CD4-positive, alpha-beta memory T cell (primary cell): ENCODE results near the gene MRPS11. TPM values are rescaled to one million over a fixed set of nuclear protein-coding genes. Genes with fewer than 3 reads are reported as not detected.
"Not testable (repeated sequence)": the region's sequence is repeated elsewhere in the genome, so short reads cannot be mapped to it uniquely, and the experiment has no call there.

Experiments used
- CTCF ChIA-PET: fragments of 350-600 bp; sonication (Branson Sonifier 250); formaldehyde crosslinking; loops from one replicate; lab custom pipeline; 2021; ENCODE audit warnings: inconsistent platforms; ENCODE audit not compliant: partially characterized antibody; lab: Charles Lee
- POLR2A ChIA-PET: fragments of 350-600 bp; sonication (Branson Sonifier 250); formaldehyde crosslinking; loops from one replicate; lab custom pipeline; 2021; ENCODE audit not compliant: partially characterized antibody; lab: Charles Lee
- DNase-seq, 5 donors: peaks; one replicate each; pipeline versions ENCODE4 v3.0.0 to v3.0.0-alpha.2; 2020 to 2022; ENCODE audit warnings: mixed read lengths in 1 of 5
- H3K27ac ChIP-seq: one replicate; pipeline ENCODE4 v1.7.0; 2013; ENCODE audit warnings: low read depth, low read length
- H3K27me3 ChIP-seq: 2 replicates; pipeline ENCODE4 v1.7.0; 2013; ENCODE audit warnings: mild to moderate bottlenecking, low read length, moderate library complexity; ENCODE audit not compliant: insufficient read depth
- H3K36me3 ChIP-seq: 2 replicates; pipeline ENCODE4 v1.7.0; 2013; ENCODE audit warnings: mild to moderate bottlenecking, low read length, moderate library complexity; ENCODE audit not compliant: insufficient read depth
- H3K4me1 ChIP-seq: 2 replicates; pipeline ENCODE4 v1.7.0; 2013; ENCODE audit warnings: mild to moderate bottlenecking, low read length, moderate library complexity; ENCODE audit not compliant: insufficient read depth
- H3K4me3 ChIP-seq, 2 donors: one replicate each; pipeline ENCODE4 v1.7.0; 2013; ENCODE audit warnings: low read length in 2 of 2, mild to moderate bottlenecking in 1 of 2
- H3K9me3 ChIP-seq, 2 donors: one replicate each; pipeline ENCODE4 v1.7.0; 2013; ENCODE audit warnings: low read length in 2 of 2, control low read depth in 1 of 2; ENCODE audit not compliant: control insufficient read depth in 1 of 2
- H3K27ac Mint-ChIP-seq, 7 donors: one replicate each; pipeline ENCODE4 v1.8.0; 2020 to 2021; ENCODE audit warnings: mixed read lengths in 7 of 7, mild to moderate bottlenecking in 6 of 7, inconsistent platforms in 3 of 7, moderate library complexity in 3 of 7
- H3K27me3 Mint-ChIP-seq, 2 donors: one replicate each; pipeline ENCODE4 v1.8.0; 2020 to 2021; ENCODE audit warnings: mixed read lengths in 2 of 2
- H3K36me3 Mint-ChIP-seq, 2 donors: one replicate each; pipeline ENCODE4 v1.8.0; 2020 to 2021; ENCODE audit warnings: mixed read lengths in 2 of 2, inconsistent platforms in 1 of 2, mild to moderate bottlenecking in 1 of 2
- H3K4me1 Mint-ChIP-seq, 4 donors: one replicate each; pipeline ENCODE4 v1.8.0; 2020 to 2021; ENCODE audit warnings: mixed read lengths in 4 of 4, mild to moderate bottlenecking in 1 of 4
- H3K4me3 Mint-ChIP-seq, 8 donors: one replicate each; pipeline ENCODE4 v1.8.0; 2020 to 2021; ENCODE audit warnings: mixed read lengths in 8 of 8, mild to moderate bottlenecking in 7 of 8, moderate library complexity in 6 of 8, inconsistent platforms in 3 of 8
- H3K9me3 Mint-ChIP-seq, 8 donors: one replicate each; pipeline ENCODE4 v1.8.0; 2020 to 2021; ENCODE audit warnings: mixed read lengths in 8 of 8, mild to moderate bottlenecking in 5 of 8, inconsistent platforms in 3 of 8, moderate library complexity in 1 of 8
- intact Hi-C: fragments of 100-400 bp; cut with micrococcal nuclease; formaldehyde crosslinking; loops from one replicate; pipeline ENCODE4 v1.15.1; 2023
- polyA plus RNA-seq, 2 donors: library from polyadenylated mRNA; unstranded; fragments of 300-500 nt; fragmentation: Illumina TruSeq; gene quantifications; one replicate each; pipeline ENCODE4 v1.2.3, GENCODE V29; 2021
- total RNA-seq, 2 experiments: library from RNA; stranded (reverse); gene quantifications; one replicate each; pipeline ENCODE4 v1.2.3, GENCODE V29; 2021

MRPS11 gene
- total and polyA plus RNA-seq, 4 experiments from 2014 or later, result 27.5 to 63.1 (median 42.6) TPM

DNA sequence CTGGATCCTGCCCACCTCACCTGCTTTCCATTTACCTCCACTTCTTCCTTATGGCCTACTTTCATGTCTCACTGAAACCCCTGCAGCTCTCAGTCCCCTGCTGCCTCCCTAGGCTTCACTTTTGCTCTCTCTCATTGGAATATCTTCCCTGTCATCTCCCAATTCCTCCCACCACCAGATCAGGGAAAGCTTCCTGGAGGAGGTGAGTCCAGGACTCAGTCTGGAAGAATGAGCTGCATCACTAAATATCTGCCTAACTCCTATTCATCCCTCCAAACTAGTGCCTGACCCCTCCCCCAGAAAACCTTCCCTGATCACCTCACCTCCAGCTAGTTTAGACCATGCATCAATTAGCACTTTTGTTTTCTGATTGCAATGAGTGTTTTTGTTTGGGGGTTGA is 37.5 kb upstream of the MRPS11 start:
- no peak overlapping the region for H3K4me3 ChIP-seq
- no peaks in the 10 kb centered on the region for H3K9me3 Mint-ChIP-seq
- CTCF ChIA-PET, result no interaction called here
- H3K4me3 Mint-ChIP-seq, result no peak overlapping the region
- no peak overlapping the region for H3K27ac Mint-ChIP-seq
- no peaks in the 10 kb centered on the region for H3K36me3 ChIP-seq
- no peak for DNase-seq
- no peaks in the 10 kb centered on the region for H3K4me1 Mint-ChIP-seq
- H3K27me3 ChIP-seq, result no peaks in the 10 kb centered on the region
- H3K9me3 ChIP-seq, result no peaks in the 10 kb centered on the region
- H3K27me3 Mint-ChIP-seq, result peaks cover 11 to 31% of the 10 kb centered on the region in 2 donors
- intact Hi-C loops, result no loop called here
- POLR2A ChIA-PET, result no interaction called here
- no peaks in the 10 kb centered on the region for H3K4me1 ChIP-seq
- H3K27ac ChIP-seq, result no peak overlapping the region
- no peaks in the 10 kb centered on the region for H3K36me3 Mint-ChIP-seq

DNA sequence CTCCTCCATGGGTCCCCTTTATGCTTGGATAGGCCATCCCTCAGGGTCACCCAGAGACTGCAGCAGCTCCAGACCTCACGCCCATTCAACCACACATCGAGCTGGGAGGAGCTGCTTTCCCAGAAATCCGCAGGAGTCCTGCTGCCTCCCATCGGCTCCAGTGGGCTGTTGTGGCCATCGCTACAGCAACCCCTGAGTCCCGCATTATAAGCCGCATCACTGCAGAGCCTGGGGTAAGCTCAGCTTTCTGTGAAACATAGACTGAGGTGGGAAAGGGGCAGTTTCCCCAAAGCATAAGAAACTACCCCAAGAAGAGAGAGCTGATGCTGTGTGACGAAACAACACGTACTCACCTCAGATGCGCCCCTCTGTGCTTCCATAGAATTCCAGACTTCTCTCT is 36.1 kb upstream of the MRPS11 start:
- Histone ChIP-seq H3K4me1 (no peaks in the 10 kb centered on the region), H3K27me3 (no peaks in the 10 kb centered on the region), H3K27ac (no peak overlapping the region), H3K9me3 (no peaks in the 10 kb centered on the region), H3K4me3 (no peak overlapping the region), H3K36me3 (no peaks in the 10 kb centered on the region)
- H3K27me3 Mint-ChIP-seq, result peaks cover 12 to 29% of the 10 kb centered on the region in 2 donors
- no peaks in the 10 kb centered on the region for H3K9me3 Mint-ChIP-seq
- CTCF ChIA-PET, result no interaction called here
- intact Hi-C loops, result no loop called here
- H3K4me1 Mint-ChIP-seq, result no peaks in the 10 kb centered on the region
- H3K27ac Mint-ChIP-seq, result no peak overlapping the region
- no peak for DNase-seq
- no peak overlapping the region for H3K4me3 Mint-ChIP-seq
- POLR2A ChIA-PET, result no interaction called here
- no peaks in the 10 kb centered on the region for H3K36me3 Mint-ChIP-seq

DNA sequence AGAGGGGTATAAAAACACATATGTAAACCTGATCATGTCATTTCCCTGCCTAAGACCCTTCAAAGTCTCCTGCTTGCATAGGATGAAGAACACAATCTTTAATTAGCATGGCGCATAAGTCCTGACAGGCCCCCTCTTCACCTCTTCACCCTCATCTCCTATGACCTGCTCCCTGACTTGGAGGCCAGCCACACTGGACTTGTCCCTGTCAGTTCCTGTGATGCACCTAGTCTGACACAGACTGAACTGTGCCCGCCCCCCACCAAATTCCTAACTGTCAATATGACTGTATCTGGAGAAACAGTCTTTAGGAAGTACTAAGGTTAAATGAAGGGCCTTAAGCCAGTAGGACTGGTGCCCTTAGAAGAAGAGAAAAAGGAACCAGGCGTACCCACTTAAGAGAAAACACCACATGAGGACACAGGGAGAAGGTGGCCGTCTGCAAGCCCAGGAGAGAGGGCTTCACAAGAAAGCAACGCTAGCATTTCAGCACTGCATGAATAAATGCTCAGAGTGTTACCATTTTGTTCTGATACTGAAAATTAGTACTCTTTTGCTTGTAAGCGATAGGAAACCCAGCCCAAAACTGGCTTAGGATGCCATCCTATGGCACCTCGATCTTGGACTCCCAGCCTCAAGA is 34.3 kb upstream of the MRPS11 start:
- Mint-ChIP-seq H3K9me3 (peaks cover 0 to 1% (median 0%) of the 10 kb centered on the region in 8 donors), H3K4me3 (no peak overlapping the region), H3K27me3 (peaks cover 19 to 27% of the 10 kb centered on the region in 2 donors), H3K27ac (no peak overlapping the region), H3K36me3 (no peaks in the 10 kb centered on the region), H3K4me1 (no peaks in the 10 kb centered on the region)
- ChIA-PET CTCF (no interaction called here), POLR2A (no interaction called here)
- Histone ChIP-seq H3K4me3 (no peak overlapping the region), H3K27me3 (peaks cover 4% of the 10 kb centered on the region), H3K27ac (no peak overlapping the region), H3K36me3 (no peaks in the 10 kb centered on the region), H3K4me1 (no peaks in the 10 kb centered on the region), H3K9me3 (no peaks in the 10 kb centered on the region)
- intact Hi-C loops, result no loop called here
- DNase-seq, result no peak

DNA sequence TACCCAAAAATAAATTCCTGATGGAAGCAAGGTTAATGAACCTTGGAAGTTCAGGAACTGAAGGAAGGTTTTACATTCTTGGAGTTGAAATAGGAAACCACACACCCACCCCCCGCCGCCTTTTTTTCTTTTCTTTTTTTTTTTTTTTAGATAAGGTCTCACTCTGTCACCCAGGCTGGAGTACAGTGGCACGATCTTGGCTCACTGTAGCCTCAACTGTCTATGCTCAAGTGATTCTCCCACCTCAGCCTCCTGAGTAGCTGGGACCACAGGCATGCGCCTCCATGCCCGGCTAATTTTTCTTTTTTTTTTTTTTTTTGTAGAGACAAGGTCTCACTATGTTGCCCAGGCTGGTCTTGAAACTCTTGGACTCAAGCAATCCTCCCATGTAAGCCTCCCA is 33.4 kb upstream of the MRPS11 start:
- H3K4me1 Mint-ChIP-seq, H3K27me3 ChIP-seq, CTCF ChIA-PET, DNase-seq, intact Hi-C loops, H3K4me3 ChIP-seq, H3K36me3 Mint-ChIP-seq, POLR2A ChIA-PET, H3K36me3 ChIP-seq, H3K4me1 ChIP-seq, H3K4me3 Mint-ChIP-seq, H3K9me3 Mint-ChIP-seq, H3K27ac Mint-ChIP-seq, H3K27ac ChIP-seq, H3K9me3 ChIP-seq: not testable (repeated sequence)
- peaks cover 21 to 30% of the 10 kb centered on the region in 2 donors for H3K27me3 Mint-ChIP-seq

DNA sequence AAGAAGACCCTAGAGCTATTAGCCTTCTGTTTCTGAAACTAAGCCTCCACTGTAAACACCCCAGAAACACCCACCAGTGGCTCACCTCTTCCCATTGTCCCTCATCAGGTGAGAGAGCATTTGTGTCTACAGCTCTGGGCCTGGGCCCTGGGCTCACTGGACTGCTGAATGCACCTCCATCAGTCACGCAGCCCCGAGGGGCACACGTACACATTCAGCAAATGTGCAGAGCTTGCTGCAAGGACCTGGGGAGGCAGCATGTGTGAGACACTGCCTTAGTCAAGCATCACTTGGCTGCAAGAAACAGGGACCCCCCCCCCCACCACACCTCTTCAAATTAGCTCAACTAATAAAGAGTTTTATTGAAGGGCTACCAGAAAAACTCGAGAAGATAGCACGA is 29.3 kb upstream of the MRPS11 start:
- H3K27ac ChIP-seq, result no peak overlapping the region
- H3K4me3 ChIP-seq, result no peak overlapping the region
- Mint-ChIP-seq H3K4me3 (no peak overlapping the region), H3K9me3 (peaks cover 0 to 11% (median 7%) of the 10 kb centered on the region in 8 donors), H3K36me3 (no peaks in the 10 kb centered on the region), H3K27me3 (peaks cover 31 to 33% of the 10 kb centered on the region in 2 donors), H3K4me1 (no peaks in the 10 kb centered on the region), H3K27ac (no peak overlapping the region)
- intact Hi-C loops, result no loop called here
- no peak for DNase-seq
- no peaks in the 10 kb centered on the region for H3K4me1 ChIP-seq
- no peaks in the 10 kb centered on the region for H3K36me3 ChIP-seq
- no peaks in the 10 kb centered on the region for H3K9me3 ChIP-seq
- CTCF ChIA-PET, result no interaction called here
- POLR2A ChIA-PET, result no interaction called here
- peaks cover 6% of the 10 kb centered on the region for H3K27me3 ChIP-seq

DNA sequence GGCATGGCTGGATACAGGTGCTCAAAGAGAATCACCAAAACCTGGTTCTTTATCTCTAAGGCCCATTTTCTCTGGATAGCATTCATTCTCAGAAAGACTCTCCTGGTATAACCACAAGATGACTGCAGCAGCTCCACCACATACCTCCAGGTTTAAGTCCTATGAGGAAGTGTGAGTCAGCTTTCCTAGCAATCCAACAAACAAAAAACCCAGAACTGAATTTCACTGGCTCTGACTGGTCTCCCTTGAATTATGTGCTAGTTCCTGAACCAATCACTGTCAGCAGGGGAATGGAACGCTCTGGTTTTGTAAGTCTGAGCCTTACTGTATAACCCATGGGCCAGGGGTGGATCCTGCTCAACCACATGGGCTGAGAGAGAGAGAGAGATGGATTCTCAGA is 27.5 kb upstream of the MRPS11 start:
- POLR2A ChIA-PET, result no interaction called here
- Histone ChIP-seq H3K4me3 (no peak overlapping the region), H3K27ac (no peak overlapping the region), H3K27me3 (peaks cover 11% of the 10 kb centered on the region), H3K9me3 (no peaks in the 10 kb centered on the region), H3K4me1 (no peaks in the 10 kb centered on the region), H3K36me3 (no peaks in the 10 kb centered on the region)
- CTCF ChIA-PET, result no interaction called here
- no peak overlapping the region for H3K27ac Mint-ChIP-seq
- no peaks in the 10 kb centered on the region for H3K36me3 Mint-ChIP-seq
- DNase-seq, result no peak
- peaks cover 0 to 26% (median 21%) of the 10 kb centered on the region in 8 donors for H3K9me3 Mint-ChIP-seq
- peaks cover 31 to 36% of the 10 kb centered on the region in 2 donors for H3K27me3 Mint-ChIP-seq
- intact Hi-C loops, result no loop called here
- H3K4me1 Mint-ChIP-seq, result no peaks in the 10 kb centered on the region
- H3K4me3 Mint-ChIP-seq, result no peak overlapping the region

DNA sequence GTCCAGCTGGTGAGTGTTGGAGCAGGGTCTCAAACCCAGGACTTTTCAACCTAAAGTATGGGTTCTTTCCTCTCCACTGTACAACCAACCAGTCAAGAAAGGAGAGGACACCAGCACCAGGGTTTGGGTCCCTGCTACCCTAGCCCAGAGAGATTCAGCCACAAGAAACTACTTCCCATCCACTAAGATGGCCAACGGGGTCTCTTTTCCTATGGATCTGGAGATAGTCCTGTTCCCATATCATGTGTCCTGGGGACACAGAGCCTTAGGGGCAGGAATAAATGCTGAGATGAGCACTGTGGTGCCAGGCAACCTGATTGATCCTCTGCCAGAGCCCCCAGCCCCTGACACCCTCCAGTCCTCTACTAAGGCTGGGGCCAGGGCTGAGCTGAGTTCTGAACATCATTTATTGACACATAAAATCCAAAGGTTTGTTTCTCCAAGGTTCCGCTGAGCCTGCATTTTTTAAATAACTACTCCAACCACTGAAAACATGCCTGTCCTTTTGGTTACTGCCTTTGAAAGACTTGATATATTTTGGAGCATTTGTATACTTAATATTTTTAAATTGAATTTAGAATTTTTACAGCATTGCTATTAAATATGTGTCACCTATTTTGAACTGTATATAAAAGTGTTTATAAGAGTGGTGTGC is 26.3 kb upstream of the MRPS11 start:
- intact Hi-C loops, result no loop called here
- POLR2A ChIA-PET, result no interaction called here
- peaks cover 0 to 26% (median 21%) of the 10 kb centered on the region in 8 donors for H3K9me3 Mint-ChIP-seq
- Histone ChIP-seq H3K27me3 (peaks cover 11% of the 10 kb centered on the region), H3K27ac (no peak overlapping the region), H3K4me1 (no peaks in the 10 kb centered on the region), H3K9me3 (no peaks in the 10 kb centered on the region), H3K4me3 (no peak overlapping the region), H3K36me3 (no peaks in the 10 kb centered on the region)
- H3K4me3 Mint-ChIP-seq, result no peak overlapping the region
- no peak overlapping the region for H3K27ac Mint-ChIP-seq
- H3K36me3 Mint-ChIP-seq, result no peaks in the 10 kb centered on the region
- no peaks in the 10 kb centered on the region for H3K4me1 Mint-ChIP-seq
- DNase-seq, result no peak
- peaks cover 29 to 36% of the 10 kb centered on the region in 2 donors for H3K27me3 Mint-ChIP-seq
- CTCF ChIA-PET, result no interaction called here
